ENCODE results near the gene GRHL3. TPM values are rescaled to one million over a fixed set of nuclear protein-coding genes. Genes with fewer than 3 reads are reported as not detected.

GRHL3 gene
- total and polyA plus RNA-seq, 2 donors (not counting 3 experiments of a cell fraction or from before 2014, with no cell fraction given) = not detected

GRCh38 chr1:24380508-24380907 is 61.4 kb downstream of the GRHL3 start:
- intact Hi-C loops (cut with micrococcal nuclease) = no loop called here
- Histone ChIP-seq H3K9me3 (replicated peaks; ENCODE audit: control insufficient read depth, insufficient read depth, low read length) (no peaks in the 10 kb centered on the region), H3K9ac (replicated peaks; ENCODE audit: extremely low read depth, insufficient read depth, low read length) (no peak overlapping the region), H3K4me2 (ENCODE audit: insufficient read depth, low read length) (no peak overlapping the region), H4K20me1 (replicated peaks; ENCODE audit: control insufficient read depth, extremely low read depth, insufficient read depth, low read length) (no peaks in the 10 kb centered on the region), H3K27ac (ENCODE audit: insufficient read depth, low read depth, low read length) (no peak overlapping the region), H3K36me3 (ENCODE audit: control insufficient read depth in 2 of 2, extremely low read depth in 1 of 2, insufficient read depth in 2 of 2, low read length in 2 of 2) (no peaks in the 10 kb centered on the region), H2AFZ (ENCODE audit: low read depth, low read length) (no peak overlapping the region), H3K79me2 (ENCODE audit: control insufficient read depth, insufficient read depth, low read length) (no peaks in the 10 kb centered on the region), H3K27me3 (ENCODE audit: control insufficient read depth in 2 of 2, insufficient read depth in 2 of 2, low read length in 2 of 2) (no peaks in the 10 kb centered on the region), H3K4me1 (ENCODE audit: control insufficient read depth, extremely low read depth, insufficient read depth, low read length) (peaks cover 12% of the 10 kb centered on the region), H3K4me3 (replicated peaks in 1 of 3; ENCODE audit: insufficient read depth in 1 of 3, low read depth in 1 of 3, low read length in 3 of 3) (no peak overlapping the region), H3K9me1 (replicated peaks; ENCODE audit: control insufficient read depth, extremely low read depth, insufficient read depth, low read length) (no peaks in the 10 kb centered on the region)
- dilution Hi-C loops (cut with MboI; ENCODE audit: extremely low pct_ligation_motif_present, low sequenced_read_pairs) = no loop called here
- DNase-seq (ENCODE audit: low read depth, low spot score) (no peak), FAIRE-seq (no peak)
- ChIA-PET CTCF (interaction anchor here (3.6 kb wide), 1 partner anchor 11 kb away, joined by 26 read pairs; no protein-coding TSS in a partner anchor), POLR2A (no interaction called here)
- no TSS peak for BruUV-seq (replicated peaks)
- no peak for TF ChIP-seq POLR2A (IDR thresholded peaks at IDR 0.05; ENCODE audit: low read depth, low read length)
- TF ChIP-seq POLR2AphosphoS5 (IDR thresholded peaks at IDR 0.05; ENCODE audit: insufficient read depth, low read depth, low read length) = no peak
- no peak for TF ChIP-seq EZH2 (IDR thresholded peaks at IDR 0.05; ENCODE audit: borderline replicate concordance, low read depth, low read length, severe bottlenecking)
- TF ChIP-seq GATA2 (IDR thresholded peaks at IDR 0.05; ENCODE audit: insufficient read depth, insufficient read length, low read depth, low read length) = no peak
- TF ChIP-seq JUN (IDR thresholded peaks at IDR 0.05; ENCODE audit: borderline replicate concordance, insufficient read depth, insufficient read length, low read depth) = no peak
- TF ChIP-seq MYC (IDR thresholded peaks at IDR 0.05; ENCODE audit: low read depth, low read length) = no peak
- TF ChIP-seq MAX (IDR thresholded peaks at IDR 0.05; ENCODE audit: insufficient read depth, insufficient read length) = no peak
- TF ChIP-seq CTCF (IDR thresholded peaks at IDR 0.05; ENCODE audit: extremely low read depth in 1 of 2, insufficient read depth in 1 of 2, low read depth in 1 of 2, low read length in 2 of 2) = no peak
- no peak for TF ChIP-seq FOS (IDR thresholded peaks at IDR 0.05; ENCODE audit: borderline replicate concordance, insufficient read depth, low read length)
